ENCODE measurements around the gene ADGRG6.

The ADGRG6 gene

GRCh38 chr6:142321451-142321850 lies 19.6 kb downstream of the ADGRG6 start (continued):
- TF ChIP-seq ZNF692 (tag by site-specific recombination; IDR thresholded peaks at IDR 0.05) (no peak), ZBTB8A (tag by site-specific recombination; IDR thresholded peaks at IDR 0.05) (no peak), KLF16 (tag by site-specific recombination; IDR thresholded peaks at IDR 0.05) (no peak), ZNF366 (tag by site-specific recombination; conservative IDR thresholded peaks at IDR 0.05) (no peak), ZNF548 (tag by site-specific recombination; IDR thresholded peaks at IDR 0.05) (no peak)
- TF ChIP-seq, protein P1, sequence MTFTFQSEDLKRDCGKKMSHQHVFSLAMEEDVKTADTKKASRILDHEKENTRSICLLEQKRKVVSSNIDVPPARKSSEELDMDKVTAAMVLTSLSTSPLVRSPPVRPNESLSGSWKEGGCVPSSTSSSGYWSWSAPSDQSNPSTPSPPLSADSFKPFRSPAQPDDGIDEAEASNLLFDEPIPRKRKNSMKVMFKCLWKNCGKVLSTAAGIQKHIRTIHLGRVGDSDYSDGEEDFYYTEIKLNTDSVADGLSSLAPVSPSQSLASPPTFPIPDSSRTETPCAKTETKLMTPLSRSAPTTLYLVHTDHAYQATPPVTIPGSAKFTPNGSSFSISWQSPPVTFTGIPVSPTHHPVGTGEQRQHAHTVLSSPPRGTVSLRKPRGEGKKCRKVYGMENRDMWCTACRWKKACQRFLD (tag by site-specific recombination; IDR thresholded peaks at IDR 0.05), result no peak

- no peak overlapping the region for H3K4me3 ChIP-seq (ENCODE audit: low read depth, low read length)
- ChIA-PET POLR2A (interaction anchor here (1.2 to 2.7 kb wide), 2 partner anchors 21 to 34 kb away, joined by 3 to 17 read pairs; partner anchors contain the start of gene ADGRG6), CTCF (interaction anchor here (0.6 to 1.2 kb wide), 5 partner anchors 51 to 168 kb away, joined by 3 to 5 read pairs (median 3); no protein-coding TSS in a partner anchor)
- no peak overlapping the region for H3K27ac ChIP-seq (ENCODE audit: extremely low read depth, low read depth, low read length)
- peaks cover 23% of the 10 kb centered on the region for H3K4me1 ChIP-seq (ENCODE audit: control insufficient read depth, insufficient read depth, low read length)
- H3K9me3 ChIP-seq (ENCODE audit: control insufficient read depth, insufficient read depth, low read depth, low read length), result no peaks in the 10 kb centered on the region
- TF ChIP-seq ZNF692 (tag by site-specific recombination; IDR thresholded peaks at IDR 0.05), result peak; percentile 38; the same call in 1 of the 2 replicates
- TF ChIP-seq ZFP37 (tag by site-specific recombination; IDR thresholded peaks at IDR 0.05), result no peak
- TF ChIP-seq, protein P2, sequence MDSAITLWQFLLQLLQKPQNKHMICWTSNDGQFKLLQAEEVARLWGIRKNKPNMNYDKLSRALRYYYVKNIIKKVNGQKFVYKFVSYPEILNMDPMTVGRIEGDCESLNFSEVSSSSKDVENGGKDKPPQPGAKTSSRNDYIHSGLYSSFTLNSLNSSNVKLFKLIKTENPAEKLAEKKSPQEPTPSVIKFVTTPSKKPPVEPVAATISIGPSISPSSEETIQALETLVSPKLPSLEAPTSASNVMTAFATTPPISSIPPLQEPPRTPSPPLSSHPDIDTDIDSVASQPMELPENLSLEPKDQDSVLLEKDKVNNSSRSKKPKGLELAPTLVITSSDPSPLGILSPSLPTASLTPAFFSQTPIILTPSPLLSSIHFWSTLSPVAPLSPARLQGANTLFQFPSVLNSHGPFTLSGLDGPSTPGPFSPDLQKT (IDR thresholded peaks at IDR 0.05; ENCODE audit: borderline replicate concordance, low read depth, low read length), result no peak
- no peaks in the 10 kb centered on the region for H3K36me3 ChIP-seq (ENCODE audit: control insufficient read depth in 2 of 2, insufficient read depth in 1 of 2, low read length in 2 of 2)
Observed at GRCh38 chr6:142322066-142322465, 20.3 kb downstream of the ADGRG6 start.

DNA sequence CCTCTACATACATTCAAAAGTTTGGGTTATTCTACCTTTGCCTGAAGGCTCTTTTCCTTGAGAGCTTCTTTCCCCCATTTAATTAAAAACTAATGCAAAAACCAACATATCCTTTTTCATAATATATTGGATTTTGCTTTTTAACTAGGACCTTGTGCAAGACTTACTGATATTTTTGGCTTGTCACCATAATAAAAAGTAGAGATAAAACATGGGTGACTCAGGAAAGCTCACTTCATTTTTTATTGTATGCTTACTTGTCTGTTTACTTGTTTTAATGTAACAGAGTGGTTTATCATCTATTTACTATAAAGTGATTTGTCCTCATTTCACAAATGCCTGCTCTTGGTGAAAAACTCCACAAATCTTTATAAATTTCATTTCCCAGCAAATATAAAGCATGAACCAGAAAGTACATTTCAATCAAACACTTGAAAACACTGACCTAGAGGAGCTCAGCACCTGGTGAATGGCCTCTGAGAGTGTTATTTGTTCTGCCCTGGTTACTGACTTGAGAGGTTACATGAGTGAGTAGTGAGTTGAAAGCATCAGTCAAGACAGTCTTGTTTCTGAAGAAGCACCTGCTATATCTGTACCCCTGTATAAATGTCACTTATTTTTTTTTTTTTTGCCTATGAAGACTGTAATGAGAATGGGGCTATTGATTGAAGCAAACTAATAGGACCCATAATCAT lies 20.8 kb downstream of the ADGRG6 start:
- Histone ChIP-seq H3K4me3 (ENCODE audit: low read depth, low read length) (no peak overlapping the region), H3K9me3 (ENCODE audit: control insufficient read depth, insufficient read depth, low read depth, low read length) (no peaks in the 10 kb centered on the region), H3K27ac (ENCODE audit: extremely low read depth, low read depth, low read length) (0 out of 2 replicates have a peak overlapping the region, but pooled peaks have one; percentile 5), H3K36me3 (ENCODE audit: control insufficient read depth in 2 of 2, insufficient read depth in 1 of 2, low read length in 2 of 2) (no peaks in the 10 kb centered on the region), H3K4me1 (ENCODE audit: control insufficient read depth, insufficient read depth, low read length) (peaks cover 23% of the 10 kb centered on the region)
- ChIA-PET POLR2A (interaction anchor here (1.2 to 2.7 kb wide), 2 partner anchors 21 to 34 kb away, joined by 3 to 17 read pairs; partner anchors contain the start of gene ADGRG6), CTCF (interaction anchor here (0.6 to 2.1 kb wide), 9 partner anchors 9 to 169 kb away, joined by 3 to 6 read pairs (median 4); partner anchors contain the start of gene ADGRG6)
- TF ChIP-seq ZNF174 (tag by site-specific recombination; IDR thresholded peaks at IDR 0.05), result no peak
- TF ChIP-seq ZNF335 (tag by site-specific recombination; conservative IDR thresholded peaks at IDR 0.05), result no peak
- no peak for TF ChIP-seq ZNF140 (tag by site-specific recombination; IDR thresholded peaks at IDR 0.05)
- peak; percentile 87 for TF ChIP-seq PRDM6 (tag by site-specific recombination; IDR thresholded peaks at IDR 0.05)
- TF ChIP-seq ZNF677 (tag by site-specific recombination; IDR thresholded peaks at IDR 0.05), result no peak
- TF ChIP-seq ZNF600 (tag by site-specific recombination; IDR thresholded peaks at IDR 0.05), result peak; percentile 59
- TF ChIP-seq PRDM1 (tag by site-specific recombination; IDR thresholded peaks at IDR 0.05), result 0 out of 2 replicates have a peak, but pooled peaks have one; percentile 11
- no peak for TF ChIP-seq ZNF132 (tag by site-specific recombination; IDR thresholded peaks at IDR 0.05; ENCODE audit: borderline replicate concordance)
- TF ChIP-seq, protein P3, sequence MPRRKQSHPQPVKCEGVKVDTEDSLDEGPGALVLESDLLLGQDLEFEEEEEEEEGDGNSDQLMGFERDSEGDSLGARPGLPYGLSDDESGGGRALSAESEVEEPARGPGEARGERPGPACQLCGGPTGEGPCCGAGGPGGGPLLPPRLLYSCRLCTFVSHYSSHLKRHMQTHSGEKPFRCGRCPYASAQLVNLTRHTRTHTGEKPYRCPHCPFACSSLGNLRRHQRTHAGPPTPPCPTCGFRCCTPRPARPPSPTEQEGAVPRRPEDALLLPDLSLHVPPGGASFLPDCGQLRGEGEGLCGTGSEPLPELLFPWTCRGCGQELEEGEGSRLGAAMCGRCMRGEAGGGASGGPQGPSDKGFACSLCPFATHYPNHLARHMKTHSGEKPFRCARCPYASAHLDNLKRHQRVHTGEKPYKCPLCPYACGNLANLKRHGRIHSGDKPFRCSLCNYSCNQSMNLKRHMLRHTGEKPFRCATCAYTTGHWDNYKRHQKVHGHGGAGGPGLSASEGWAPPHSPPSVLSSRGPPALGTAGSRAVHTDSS (tag by site-specific recombination; IDR thresholded peaks at IDR 0.05), result no peak
- TF ChIP-seq ZIC2 (tag by site-specific recombination; IDR thresholded peaks at IDR 0.05), result no peak
- TF ChIP-seq, protein P4, sequence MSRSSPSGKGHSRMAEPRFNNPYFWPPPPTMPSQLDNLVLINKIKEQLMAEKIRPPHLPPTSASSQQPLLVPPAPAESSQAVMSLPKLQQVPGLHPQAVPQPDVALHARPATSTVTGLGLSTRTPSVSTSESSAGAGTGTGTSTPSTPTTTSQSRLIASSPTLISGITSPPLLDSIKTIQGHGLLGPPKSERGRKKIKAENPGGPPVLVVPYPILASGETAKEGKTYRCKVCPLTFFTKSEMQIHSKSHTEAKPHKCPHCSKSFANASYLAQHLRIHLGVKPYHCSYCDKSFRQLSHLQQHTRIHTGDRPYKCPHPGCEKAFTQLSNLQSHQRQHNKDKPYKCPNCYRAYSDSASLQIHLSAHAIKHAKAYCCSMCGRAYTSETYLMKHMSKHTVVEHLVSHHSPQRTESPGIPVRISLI (tag by site-specific recombination; IDR thresholded peaks at IDR 0.05), result no peak
